GM19438 (cell line): ENCODE data around the gene GIMAP2.
"Not testable (repeated sequence)": the region's sequence is repeated elsewhere in the genome, so short reads cannot be mapped to it uniquely, and the experiment has no call there.

Experiments
- ATAC-seq: cut with Tn5 transposase; IDR thresholded peaks from one replicate; pipeline ENCODE4 v1.9.1; 2021; ENCODE audit warnings: low read depth; ENCODE audit not compliant: unreplicated experiment

GIMAP2 gene

GRCh38 chr7:150685219-150686029 is at the start of gene GIMAP2:
TSS of gene GIMAP2 (plus strand) at chr7:150685706. CDS start at chr7:150687060, 1,354 bp downstream.
- ATAC-seq = peak; percentile 96

DNA sequence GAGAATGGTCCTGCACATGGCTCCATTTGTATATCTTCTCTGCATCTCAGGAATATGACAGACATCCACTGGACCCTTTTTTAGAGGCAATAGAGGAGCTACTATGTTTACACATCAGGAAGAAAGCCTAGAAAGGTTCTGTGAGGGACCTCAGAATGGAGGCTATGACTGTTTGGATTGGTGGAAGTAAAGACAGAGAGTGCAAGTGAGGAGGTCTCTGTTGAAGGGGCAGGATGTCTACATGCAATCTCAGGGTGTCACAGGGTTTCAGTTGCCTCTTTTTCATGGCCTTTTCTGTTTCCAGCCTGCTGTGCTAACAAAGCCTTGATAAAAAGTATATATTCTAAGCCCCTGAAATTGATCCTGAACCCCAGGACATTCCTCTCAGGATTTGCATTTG is 43.7 kb upstream of the GIMAP2 start:
- no peak for ATAC-seq

- no peak for ATAC-seq
Measured at GRCh38 chr7:150642926-150643325, 42.6 kb upstream of the GIMAP2 start.

DNA sequence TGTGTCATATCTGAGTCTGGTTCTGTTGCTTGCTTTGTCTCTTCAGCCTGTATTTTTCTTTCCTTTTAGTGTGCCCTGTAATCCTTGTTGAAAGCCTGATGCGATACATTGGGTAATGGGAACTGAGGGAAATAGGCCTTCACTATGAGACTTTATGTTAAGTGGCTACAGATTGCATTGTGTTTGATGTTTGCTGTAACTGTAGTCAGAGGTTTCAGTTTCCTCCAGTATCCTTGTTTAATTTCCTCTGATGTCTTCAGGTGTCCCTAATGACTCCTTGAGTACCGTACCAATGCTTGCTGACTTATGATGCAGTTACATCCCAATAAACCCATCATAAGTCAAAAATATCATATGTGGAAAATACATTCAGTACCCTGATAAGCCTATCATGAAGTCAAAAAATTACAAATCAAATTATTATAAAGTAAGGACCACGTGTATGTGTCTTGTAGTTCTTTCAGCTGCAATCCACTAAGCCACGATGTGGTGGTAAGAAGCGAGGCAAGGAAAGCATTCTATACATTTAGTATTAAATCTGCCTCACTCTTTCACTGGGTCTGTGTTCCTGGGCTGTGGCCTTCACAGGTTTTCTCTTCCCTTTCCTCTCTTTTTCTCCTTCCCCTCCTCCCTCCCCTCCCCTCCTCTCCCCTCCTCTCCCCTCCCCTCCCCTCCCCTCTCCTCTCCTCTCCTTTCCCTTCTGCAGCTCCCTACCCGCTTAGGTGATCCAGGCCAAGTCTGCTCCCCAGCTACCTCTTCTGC is 40.1 kb upstream of the GIMAP2 start:
- ATAC-seq = no peak

DNA sequence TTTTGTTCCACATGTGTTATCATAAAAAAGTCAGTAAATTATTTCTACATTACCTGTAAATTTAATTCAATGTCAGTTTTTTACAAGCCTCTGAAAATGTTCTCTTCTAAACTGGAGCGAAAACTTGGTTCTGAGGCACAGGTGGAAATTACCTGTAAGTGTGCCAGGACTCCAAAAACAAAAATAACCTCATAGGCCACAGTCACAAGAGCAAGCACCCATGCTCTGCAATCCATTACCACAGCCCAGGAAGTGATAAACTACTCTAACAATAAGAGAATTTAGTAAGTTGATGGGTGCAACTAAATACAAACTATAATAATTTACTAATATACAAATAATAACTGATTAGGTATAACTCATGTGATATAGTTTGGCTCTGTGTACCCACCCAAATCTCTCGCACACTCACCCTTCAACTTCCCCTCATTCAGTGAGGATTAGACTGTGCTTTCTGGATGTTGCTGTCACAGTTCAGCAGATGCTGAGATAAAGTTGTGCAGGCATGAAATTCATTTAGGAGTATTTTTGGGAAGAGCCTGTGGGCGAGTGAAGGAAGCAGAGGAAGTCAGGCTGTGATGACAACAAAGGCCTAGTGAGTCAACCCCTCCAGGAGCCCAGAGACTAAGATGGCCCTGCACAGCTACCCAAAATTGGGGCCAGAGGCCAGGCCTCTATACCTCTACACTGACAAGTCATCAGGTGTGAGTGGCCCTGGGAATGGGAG is 37.0 kb upstream of the GIMAP2 start:
- no peak for ATAC-seq

GRCh38 chr7:150649080-150649385 is 36.5 kb upstream of the GIMAP2 start:
- no peak for ATAC-seq

GRCh38 chr7:150654692-150655091 is 30.8 kb upstream of the GIMAP2 start:
- ATAC-seq = no peak

- no peak for ATAC-seq
Measured at GRCh38 chr7:150656047-150656446, 29.5 kb upstream of the GIMAP2 start.

GRCh38 chr7:150657526-150657925 is 28.0 kb upstream of the GIMAP2 start:
- no peak for ATAC-seq

DNA sequence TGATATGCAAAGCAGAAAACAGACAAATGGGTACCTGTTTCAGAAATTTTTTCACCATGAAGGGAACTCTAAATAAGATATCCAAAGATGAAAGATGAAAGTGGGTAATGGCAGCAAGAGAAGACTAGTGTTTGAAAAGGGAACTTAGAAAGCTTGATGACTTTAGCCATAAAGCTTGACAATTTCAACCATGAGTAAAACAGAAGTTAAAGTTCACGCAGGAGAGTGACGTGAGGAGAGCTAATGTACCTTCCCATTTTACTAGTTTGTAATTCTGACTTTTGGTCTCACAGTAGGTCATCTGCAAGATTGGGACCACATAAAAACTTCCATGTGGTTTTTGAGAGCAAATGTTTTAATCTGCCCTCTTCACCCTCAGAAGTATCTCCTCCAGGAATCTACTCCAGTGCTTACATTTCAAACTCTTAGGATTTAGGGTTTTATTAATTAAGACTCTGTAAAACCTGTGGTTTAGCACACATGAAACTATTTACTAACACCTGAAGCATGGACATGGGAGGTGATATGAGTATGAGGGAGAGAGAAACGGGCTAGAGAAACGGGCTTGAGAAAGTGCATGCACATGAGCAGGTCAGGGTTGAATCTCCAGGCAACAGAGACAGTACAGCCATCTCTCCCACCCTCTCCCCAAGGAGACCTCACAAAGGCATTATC is 24.4 kb upstream of the GIMAP2 start:
- ATAC-seq = no peak

DNA sequence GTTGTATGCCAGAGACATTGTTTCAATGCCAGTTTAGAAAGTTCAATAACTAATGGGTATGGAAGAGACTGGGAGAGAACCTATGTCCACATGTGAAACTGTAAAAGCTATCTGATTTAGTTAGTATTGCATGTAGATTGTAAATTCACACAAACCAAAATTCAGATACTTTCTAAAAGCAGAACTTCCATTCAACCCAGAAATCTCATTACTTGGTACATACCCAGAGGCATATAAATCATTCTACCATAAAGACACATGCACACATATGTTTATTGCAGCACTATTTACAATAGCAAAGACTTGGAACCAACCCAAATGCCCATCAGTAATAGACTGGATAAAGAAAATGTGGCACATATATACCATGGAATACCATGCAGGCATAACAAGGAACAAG is 22.7 kb upstream of the GIMAP2 start:
- not testable (repeated sequence) for ATAC-seq

DNA sequence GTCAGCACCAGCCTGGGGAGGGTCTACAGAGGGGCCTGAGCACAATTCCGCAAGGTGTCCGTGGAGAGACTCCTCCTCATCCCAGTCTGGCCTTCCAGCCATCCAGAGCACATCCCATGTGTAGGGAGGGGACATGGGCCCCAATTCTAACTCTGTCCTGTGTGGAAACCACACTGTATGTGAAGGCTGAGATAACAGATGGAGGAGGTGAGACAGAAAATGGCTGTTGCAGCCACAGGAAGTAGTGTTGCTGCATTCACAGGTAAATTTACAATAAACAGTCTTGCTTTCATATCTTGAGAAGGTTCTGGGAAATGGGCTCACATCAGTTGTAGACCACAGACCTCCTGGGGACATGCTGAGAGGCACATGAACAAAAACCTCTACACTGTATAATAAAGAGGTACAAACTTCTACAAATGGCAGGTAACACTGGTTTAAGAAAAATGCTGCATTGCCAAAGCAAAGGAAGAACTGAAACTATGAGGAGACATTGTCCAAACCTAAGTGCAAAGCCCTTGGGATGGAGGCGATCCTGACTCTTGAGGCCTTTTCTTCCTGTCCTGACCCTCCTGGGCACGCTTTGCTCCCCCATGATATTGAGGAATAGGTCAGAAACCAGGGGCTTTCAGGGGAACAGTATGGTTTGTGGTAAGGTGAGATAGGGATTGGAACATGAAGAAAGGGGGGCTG is 21.6 kb upstream of the GIMAP2 start:
- ATAC-seq = no peak

DNA sequence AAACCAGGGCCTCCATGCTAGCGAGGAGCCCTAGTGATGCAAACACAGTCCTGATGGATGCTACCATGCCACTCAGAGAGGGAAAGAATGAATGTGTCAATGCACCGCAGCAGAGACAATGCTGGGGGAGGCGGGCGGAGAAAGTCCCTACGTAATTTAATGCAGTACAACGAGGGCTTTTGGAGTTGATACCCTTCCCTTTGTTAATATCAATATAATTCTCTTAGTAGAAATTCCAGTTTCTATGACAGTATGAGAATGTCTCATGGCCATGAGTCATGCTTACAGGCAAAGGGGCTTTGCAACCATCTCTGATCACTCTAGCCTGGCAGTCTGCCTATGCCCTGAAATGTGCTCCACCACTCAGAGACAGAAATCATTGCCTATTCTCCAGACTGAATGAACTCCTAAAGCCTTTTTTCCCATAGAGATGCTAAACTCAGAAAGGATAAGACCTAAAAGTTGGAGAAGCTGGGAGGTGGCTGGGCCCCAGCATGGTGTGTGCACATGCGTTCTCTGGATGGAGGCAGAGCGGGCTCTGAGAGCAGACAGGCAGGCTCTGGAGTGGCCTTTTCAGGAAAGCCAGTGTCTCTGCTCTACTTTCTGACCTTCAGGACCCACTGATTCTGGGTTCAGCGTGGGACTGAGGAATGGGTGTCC is 20.3 kb upstream of the GIMAP2 start:
- no peak for ATAC-seq

- ATAC-seq = no peak
Measured at GRCh38 chr7:150665896-150666295, 19.6 kb upstream of the GIMAP2 start.

GRCh38 chr7:150666412-150666811 is 19.1 kb upstream of the GIMAP2 start:
- ATAC-seq = no peak

- peak; percentile 91 for ATAC-seq
Measured at GRCh38 chr7:150668472-150668911, 17.0 kb upstream of the GIMAP2 start.

GRCh38 chr7:150668977-150669376 is 16.5 kb upstream of the GIMAP2 start:
- ATAC-seq = no peak

- ATAC-seq = not testable (repeated sequence)
Measured at GRCh38 chr7:150671798-150672585, 13.5 kb upstream of the GIMAP2 start.

DNA sequence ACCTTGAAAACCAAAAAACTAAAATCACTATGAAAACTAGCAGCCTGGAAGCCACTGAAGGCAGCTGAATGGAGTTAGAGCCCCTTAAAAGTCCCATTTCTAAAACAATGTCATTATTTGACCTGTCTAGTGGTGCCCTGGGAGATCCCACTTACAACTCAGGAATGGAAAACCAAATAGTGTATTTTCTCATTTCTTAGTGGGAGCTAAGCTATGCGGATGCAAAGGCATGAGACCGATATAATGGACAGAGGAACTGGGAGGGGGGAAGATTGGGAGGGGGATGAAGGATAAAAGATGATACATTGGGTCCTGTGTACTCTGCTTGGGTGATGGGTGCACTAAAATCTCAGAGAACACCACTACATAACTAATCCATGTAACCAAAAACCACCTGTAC is 9.8 kb upstream of the GIMAP2 start:
- no peak for ATAC-seq
